Left ventricle myocardium inferior (tissue), 1 donor: Measurements from ENCODE around the gene F5. TPM values are rescaled to one million over a fixed set of nuclear protein-coding genes. Genes with fewer than 3 reads are reported as not detected.
A peak's percentile ranks its signal among the peaks of the same experiment; 100 is the strongest.

Source experiments
- DNase-seq: peaks from one replicate; pipeline ENCODE4 v3.0.0-alpha.2; 2020
- H3K27ac ChIP-seq: fragments of 200-600 bp; replicated peaks from 2 replicates; pipeline ENCODE4 v1.8.0; 2021
- H3K27me3 ChIP-seq: fragments of 200-600 bp; 2 replicates; pipeline ENCODE4 v1.8.0; 2021; ENCODE audit warnings: low read depth
- H3K36me3 ChIP-seq: fragments of 200-600 bp; 2 replicates; pipeline ENCODE4 v1.8.0; 2021
- H3K4me1 ChIP-seq: fragments of 200-600 bp; 2 replicates; pipeline ENCODE4 v1.8.0; 2021
- H3K4me3 ChIP-seq: fragments of 200-600 bp; 2 replicates; pipeline ENCODE4 v1.8.0; 2021; ENCODE audit warnings: mild to moderate bottlenecking, moderate library complexity
- H3K9me3 ChIP-seq: fragments of 200-600 bp; replicated peaks from 2 replicates; pipeline ENCODE4 v1.8.0; 2021
- intact Hi-C: fragments of 100-400 bp; cut with micrococcal nuclease; formaldehyde crosslinking; loops from one replicate; pipeline ENCODE4 v1.11.0; 2022
- total RNA-seq: library from RNA; stranded (reverse); fragmentation: NEBNext Ultra II Directional; extraction: Animal tissue kit (Norgen Biotek cat#: 25700); gene quantifications from one replicate; pipeline ENCODE4 v1.2.1, GENCODE V29; 2021
- TF ChIP-seq, protein P1 (sequence below): fragments of 200-600 bp; IDR thresholded peaks from 2 replicates; pipeline ENCODE4 v1.8.0; 2021; ENCODE audit warnings: antibody characterized with exemption, mild to moderate bottlenecking, borderline replicate concordance
- donor health status: DM: no; HTN: yes; CAD: no; lungs with severe emphysema.

The F5 gene
- total RNA-seq, 1 donor from 2014 or later, result 14.7 TPM

DNA sequence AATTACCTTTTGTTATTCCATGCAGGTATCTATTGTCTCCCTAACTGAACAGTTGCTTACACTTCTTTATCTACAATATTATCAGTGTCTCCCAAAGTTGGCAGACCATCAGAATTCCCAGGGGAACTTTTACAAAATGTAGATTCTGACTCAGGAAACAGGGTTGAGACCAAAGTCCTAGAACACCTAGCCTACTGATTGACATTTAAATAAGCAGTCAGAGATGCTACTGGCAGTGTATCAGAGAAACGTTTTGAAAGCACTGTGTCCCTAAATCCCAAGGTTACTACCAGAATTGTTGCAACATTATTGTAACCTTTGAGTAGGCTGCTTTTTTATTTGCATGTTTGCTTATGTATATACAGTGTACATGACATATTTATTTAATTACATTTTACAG, 1.8 kb upstream of the F5 start:
- DNase-seq, result no peak
- Histone ChIP-seq H3K27ac (no peak overlapping the region), H3K27me3 (peaks cover 15% of the 10 kb centered on the region), H3K9me3 (no peaks in the 10 kb centered on the region), H3K4me3 (no peak overlapping the region), H3K36me3 (no peaks in the 10 kb centered on the region), H3K4me1 (peaks cover 14% of the 10 kb centered on the region)
- intact Hi-C loops, result no loop called here
- TF ChIP-seq, protein P1, sequence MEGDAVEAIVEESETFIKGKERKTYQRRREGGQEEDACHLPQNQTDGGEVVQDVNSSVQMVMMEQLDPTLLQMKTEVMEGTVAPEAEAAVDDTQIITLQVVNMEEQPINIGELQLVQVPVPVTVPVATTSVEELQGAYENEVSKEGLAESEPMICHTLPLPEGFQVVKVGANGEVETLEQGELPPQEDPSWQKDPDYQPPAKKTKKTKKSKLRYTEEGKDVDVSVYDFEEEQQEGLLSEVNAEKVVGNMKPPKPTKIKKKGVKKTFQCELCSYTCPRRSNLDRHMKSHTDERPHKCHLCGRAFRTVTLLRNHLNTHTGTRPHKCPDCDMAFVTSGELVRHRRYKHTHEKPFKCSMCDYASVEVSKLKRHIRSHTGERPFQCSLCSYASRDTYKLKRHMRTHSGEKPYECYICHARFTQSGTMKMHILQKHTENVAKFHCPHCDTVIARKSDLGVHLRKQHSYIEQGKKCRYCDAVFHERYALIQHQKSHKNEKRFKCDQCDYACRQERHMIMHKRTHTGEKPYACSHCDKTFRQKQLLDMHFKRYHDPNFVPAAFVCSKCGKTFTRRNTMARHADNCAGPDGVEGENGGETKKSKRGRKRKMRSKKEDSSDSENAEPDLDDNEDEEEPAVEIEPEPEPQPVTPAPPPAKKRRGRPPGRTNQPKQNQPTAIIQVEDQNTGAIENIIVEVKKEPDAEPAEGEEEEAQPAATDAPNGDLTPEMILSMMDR, result no peak

DNA sequence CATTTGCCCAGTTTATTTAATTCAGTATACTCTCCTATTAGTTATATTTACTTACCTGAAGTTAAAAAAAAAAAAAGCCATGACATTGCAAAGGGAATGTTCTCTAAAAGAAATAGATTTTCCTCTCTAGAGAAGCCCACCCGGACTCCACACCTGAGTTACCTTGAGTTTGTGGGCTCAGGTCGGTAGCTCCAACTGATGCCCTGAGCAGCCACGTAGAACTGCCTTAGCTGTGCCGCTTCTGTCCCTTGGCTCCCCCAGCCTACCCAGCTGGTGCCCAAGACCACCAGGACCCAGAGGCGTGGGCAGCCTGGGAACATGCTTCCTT, 250 bp downstream of the F5 start:
- Histone ChIP-seq H3K4me3 (peak overlapping the region; percentile 66), H3K4me1 (peaks cover 16% of the 10 kb centered on the region), H3K27me3 (peaks cover 23% of the 10 kb centered on the region), H3K9me3 (no peaks in the 10 kb centered on the region), H3K27ac (peak overlapping the region; percentile 87), H3K36me3 (no peaks in the 10 kb centered on the region)
- no peak for DNase-seq
- TF ChIP-seq, protein P1, result no peak
- intact Hi-C loops, result no loop called here

DNA sequence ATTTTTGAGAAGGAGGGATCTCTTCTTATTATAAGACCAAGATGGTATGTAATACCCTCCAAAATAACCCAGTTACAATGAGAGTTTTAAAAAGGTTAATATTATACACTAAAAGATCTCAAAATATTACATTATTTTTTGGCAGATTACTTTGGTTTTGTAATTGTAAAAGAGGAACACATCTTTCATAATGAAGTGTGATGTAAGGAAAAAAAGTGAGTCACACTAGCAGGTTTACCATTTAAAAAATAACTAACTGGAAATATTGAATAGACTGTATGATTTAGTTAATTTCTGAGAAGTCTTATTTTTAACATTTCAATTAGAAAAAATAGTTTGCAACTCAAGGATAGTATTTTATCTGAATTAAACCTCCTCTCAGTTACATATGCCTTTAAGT, 1.1 kb downstream of the F5 start:
- Histone ChIP-seq H3K27me3 (peaks cover 26% of the 10 kb centered on the region), H3K4me3 (peak overlapping the region; percentile 66), H3K4me1 (peaks cover 18% of the 10 kb centered on the region), H3K36me3 (no peaks in the 10 kb centered on the region), H3K27ac (peak overlapping the region; percentile 87), H3K9me3 (no peaks in the 10 kb centered on the region)
- TF ChIP-seq, protein P1, result no peak
- intact Hi-C loops, result no loop called here
- DNase-seq, result no peak

DNA sequence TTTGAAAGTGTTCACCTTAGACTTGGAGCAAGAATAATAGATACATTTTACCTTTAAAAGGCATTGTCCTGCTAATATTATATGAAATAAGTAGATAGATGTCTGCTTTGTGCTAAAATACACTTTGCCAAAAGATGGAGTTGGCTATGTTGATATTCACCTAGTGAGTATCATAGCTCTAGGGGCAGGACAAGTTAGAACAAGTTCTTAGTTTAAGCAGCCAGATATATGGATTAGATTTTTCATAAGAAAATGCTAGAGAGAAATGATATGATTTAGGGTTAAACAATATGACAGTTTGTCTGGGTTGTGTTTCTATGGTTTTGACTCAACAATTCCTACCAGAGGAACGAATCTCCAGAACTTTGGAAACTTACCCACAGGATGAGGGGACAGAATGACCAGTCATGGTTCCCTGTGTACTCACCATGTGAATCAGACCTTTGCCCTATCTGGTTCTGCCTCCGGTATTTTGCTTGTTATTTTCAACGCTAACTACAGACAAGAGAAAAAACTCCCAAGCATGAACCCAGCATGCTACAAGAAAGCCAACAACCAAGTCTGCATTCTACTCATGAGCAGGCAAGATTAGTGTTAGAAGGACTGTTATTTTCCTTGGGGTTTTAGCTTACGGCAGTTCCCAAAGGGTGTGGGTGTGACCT, 1.7 kb downstream of the F5 start:
- H3K4me1 ChIP-seq, result peaks cover 18% of the 10 kb centered on the region
- H3K27ac ChIP-seq, result peak overlapping the region; percentile 87
- peak overlapping the region; percentile 66 for H3K4me3 ChIP-seq
- H3K36me3 ChIP-seq, result no peaks in the 10 kb centered on the region
- H3K9me3 ChIP-seq, result no peaks in the 10 kb centered on the region
- no peak for DNase-seq
- peaks cover 26% of the 10 kb centered on the region for H3K27me3 ChIP-seq
- TF ChIP-seq, protein P1, result no peak
- intact Hi-C loops, result no loop called here

DNA sequence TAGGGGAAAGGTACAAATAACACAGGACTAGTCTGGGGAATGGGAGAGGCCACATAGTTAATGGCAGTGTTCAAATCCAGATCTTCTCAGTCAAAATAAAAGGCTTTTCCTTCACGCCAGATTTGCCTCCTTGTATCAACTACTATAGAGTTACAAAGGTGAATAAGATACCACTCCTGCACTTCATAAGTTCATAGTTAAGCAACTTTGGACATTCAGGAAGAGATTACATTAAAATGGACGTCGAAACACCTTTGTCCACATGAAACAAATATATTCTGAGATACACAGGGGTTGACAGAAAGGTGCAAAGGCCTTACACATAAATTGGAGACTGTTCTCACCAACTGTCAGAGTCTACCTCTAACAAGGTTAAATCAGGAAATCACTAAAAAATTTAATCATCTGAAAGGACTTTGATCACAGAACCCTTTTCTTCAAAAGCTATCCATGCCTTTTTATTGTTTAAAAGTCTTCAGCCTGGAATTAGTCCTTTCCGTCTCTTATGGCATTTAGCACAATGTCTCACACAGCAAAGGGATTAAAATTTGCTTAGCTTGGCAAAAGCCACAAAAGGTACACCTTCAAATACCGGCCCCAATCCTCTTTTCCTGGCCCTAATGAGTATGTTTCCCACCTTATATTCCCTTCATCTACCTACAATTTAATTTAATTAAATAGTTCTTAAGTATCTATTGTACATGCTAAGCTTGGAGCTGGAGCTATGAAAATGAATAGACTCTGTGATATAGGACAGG, 8.1 kb downstream of the F5 start:
- Histone ChIP-seq H3K27ac (peak overlapping the region; percentile 82), H3K9me3 (no peaks in the 10 kb centered on the region), H3K36me3 (no peaks in the 10 kb centered on the region), H3K27me3 (peaks cover 11% of the 10 kb centered on the region), H3K4me1 (peaks cover 30% of the 10 kb centered on the region), H3K4me3 (no peak overlapping the region)
- DNase-seq, result no peak
- TF ChIP-seq, protein P1, result no peak
- intact Hi-C loops, result no loop called here
